ENCODE data around the gene RPL3. TPM values are rescaled to one million over a fixed set of nuclear protein-coding genes. Genes with fewer than 3 reads are reported as not detected.

RPL3 gene
- total and polyA plus RNA-seq, 2 donors from 2014 or later: 1,862 to 2,443 TPM

- DNase-seq (no peak), FAIRE-seq (no peak)
- TF ChIP-seq, protein P1, sequence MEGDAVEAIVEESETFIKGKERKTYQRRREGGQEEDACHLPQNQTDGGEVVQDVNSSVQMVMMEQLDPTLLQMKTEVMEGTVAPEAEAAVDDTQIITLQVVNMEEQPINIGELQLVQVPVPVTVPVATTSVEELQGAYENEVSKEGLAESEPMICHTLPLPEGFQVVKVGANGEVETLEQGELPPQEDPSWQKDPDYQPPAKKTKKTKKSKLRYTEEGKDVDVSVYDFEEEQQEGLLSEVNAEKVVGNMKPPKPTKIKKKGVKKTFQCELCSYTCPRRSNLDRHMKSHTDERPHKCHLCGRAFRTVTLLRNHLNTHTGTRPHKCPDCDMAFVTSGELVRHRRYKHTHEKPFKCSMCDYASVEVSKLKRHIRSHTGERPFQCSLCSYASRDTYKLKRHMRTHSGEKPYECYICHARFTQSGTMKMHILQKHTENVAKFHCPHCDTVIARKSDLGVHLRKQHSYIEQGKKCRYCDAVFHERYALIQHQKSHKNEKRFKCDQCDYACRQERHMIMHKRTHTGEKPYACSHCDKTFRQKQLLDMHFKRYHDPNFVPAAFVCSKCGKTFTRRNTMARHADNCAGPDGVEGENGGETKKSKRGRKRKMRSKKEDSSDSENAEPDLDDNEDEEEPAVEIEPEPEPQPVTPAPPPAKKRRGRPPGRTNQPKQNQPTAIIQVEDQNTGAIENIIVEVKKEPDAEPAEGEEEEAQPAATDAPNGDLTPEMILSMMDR (IDR thresholded peaks at IDR 0.05; ENCODE audit: borderline replicate concordance, extremely low read depth, insufficient read depth): no peak
- no peak overlapping the region for H3K27ac ChIP-seq (ENCODE audit: low read depth in 2 of 2, low read length in 2 of 2)
- H3K4me1 ChIP-seq (ENCODE audit: control insufficient read depth in 2 of 3, insufficient read depth in 2 of 3, low read depth in 1 of 3, low read length in 3 of 3): peaks cover 0 to 3% (median 0%) of the 10 kb centered on the region in 3 donors
- H3K36me3 ChIP-seq (ENCODE audit: control insufficient read depth in 2 of 3, insufficient read depth in 3 of 3, low read length in 3 of 3): no peaks in the 10 kb centered on the region
- intact Hi-C loops (cut with DNase I): no loop called here
- H3K4me3 ChIP-seq (ENCODE audit: low read length in 3 of 3): no peak overlapping the region
- no peak overlapping the region for H3K9ac ChIP-seq (ENCODE audit: low read length in 3 of 3)
- H3K27me3 ChIP-seq (ENCODE audit: control insufficient read depth, insufficient read depth, low read length): no peaks in the 10 kb centered on the region
- H3K9me3 ChIP-seq (ENCODE audit: control insufficient read depth in 2 of 3, insufficient read depth in 1 of 3, low read length in 3 of 3): no peaks in the 10 kb centered on the region
Observed at GRCh38 chr22:39270280-39270679, 49.1 kb downstream of the RPL3 start.

GRCh38 chr22:39269095-39269790 lies 50.2 kb downstream of the RPL3 start:
- intact Hi-C loops (cut with DNase I): no loop called here
- Histone ChIP-seq H3K27me3 (ENCODE audit: control insufficient read depth, insufficient read depth, low read length) (no peaks in the 10 kb centered on the region), H3K4me3 (ENCODE audit: low read length in 3 of 3) (no peak overlapping the region), H3K4me1 (ENCODE audit: control insufficient read depth in 2 of 3, insufficient read depth in 2 of 3, low read depth in 1 of 3, low read length in 3 of 3) (peaks cover 0 to 3% (median 0%) of the 10 kb centered on the region in 3 donors), H3K9me3 (ENCODE audit: control insufficient read depth in 2 of 3, insufficient read depth in 1 of 3, low read length in 3 of 3) (no peaks in the 10 kb centered on the region), H3K9ac (ENCODE audit: low read length in 3 of 3) (no peak overlapping the region), H3K36me3 (ENCODE audit: control insufficient read depth in 2 of 3, insufficient read depth in 3 of 3, low read length in 3 of 3) (no peaks in the 10 kb centered on the region), H3K27ac (ENCODE audit: low read depth in 2 of 2, low read length in 2 of 2) (no peak overlapping the region)
- TF ChIP-seq, protein P1 (IDR thresholded peaks at IDR 0.05; ENCODE audit: borderline replicate concordance, extremely low read depth, insufficient read depth): no peak
- DNase-seq (no peak), FAIRE-seq (no peak)

DNA sequence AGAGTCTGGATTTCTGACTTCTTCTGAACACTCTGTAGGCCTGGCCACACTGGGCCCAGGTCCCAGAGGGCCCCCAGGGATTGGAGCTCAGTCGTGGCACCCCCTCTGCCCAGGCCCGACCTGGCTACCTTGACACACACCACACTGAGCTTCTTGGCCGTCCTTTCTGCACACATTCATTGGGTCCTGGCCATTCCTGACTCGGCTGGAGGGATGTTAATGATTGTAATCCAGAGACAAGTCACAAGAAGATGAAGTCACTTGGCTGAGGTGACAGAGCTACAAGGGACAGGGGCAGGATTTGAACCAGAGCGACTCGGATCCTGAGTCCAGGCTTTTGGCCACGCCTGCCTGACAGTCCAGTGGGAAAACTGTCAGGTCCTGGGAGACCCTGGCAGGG lies 50.8 kb downstream of the RPL3 start:
- no peak for FAIRE-seq
- DNase-seq: no peak
- no peaks in the 10 kb centered on the region for H3K27me3 ChIP-seq (ENCODE audit: control insufficient read depth, insufficient read depth, low read length)
- H3K36me3 ChIP-seq (ENCODE audit: control insufficient read depth in 2 of 3, insufficient read depth in 3 of 3, low read length in 3 of 3): no peaks in the 10 kb centered on the region
- intact Hi-C loops (cut with DNase I): no loop called here
- peak overlapping the region in 1 of 2 donors; percentile 13 for H3K27ac ChIP-seq (ENCODE audit: low read depth in 2 of 2, low read length in 2 of 2)
- H3K9ac ChIP-seq (ENCODE audit: low read length in 3 of 3): no peak overlapping the region
- H3K4me3 ChIP-seq (ENCODE audit: low read length in 3 of 3): no peak overlapping the region
- H3K9me3 ChIP-seq (ENCODE audit: control insufficient read depth in 2 of 3, insufficient read depth in 1 of 3, low read length in 3 of 3): no peaks in the 10 kb centered on the region
- TF ChIP-seq, protein P1 (IDR thresholded peaks at IDR 0.05; ENCODE audit: borderline replicate concordance, extremely low read depth, insufficient read depth): no peak
- H3K4me1 ChIP-seq (ENCODE audit: control insufficient read depth in 2 of 3, insufficient read depth in 2 of 3, low read depth in 1 of 3, low read length in 3 of 3): peaks cover 0 to 3% (median 0%) of the 10 kb centered on the region in 3 donors

All from kidney (tissue), 14 donors.